Panc1 (cell line): Measurements from ENCODE around the gene CTR9.

Source experiments
- CTCF ChIP-seq: fragments of 450-650 bp; IDR thresholded peaks from 2 replicates; pipeline ENCODE4 v1.5.1; 2017; ENCODE audit warnings: mild to moderate bottlenecking
- POLR2AphosphoS5 ChIP-seq: IDR thresholded peaks from 2 replicates; pipeline ENCODE4 v1.6.1; 2012; ENCODE audit warnings: mild to moderate bottlenecking, low read depth, low read length, moderate library complexity

DNA sequence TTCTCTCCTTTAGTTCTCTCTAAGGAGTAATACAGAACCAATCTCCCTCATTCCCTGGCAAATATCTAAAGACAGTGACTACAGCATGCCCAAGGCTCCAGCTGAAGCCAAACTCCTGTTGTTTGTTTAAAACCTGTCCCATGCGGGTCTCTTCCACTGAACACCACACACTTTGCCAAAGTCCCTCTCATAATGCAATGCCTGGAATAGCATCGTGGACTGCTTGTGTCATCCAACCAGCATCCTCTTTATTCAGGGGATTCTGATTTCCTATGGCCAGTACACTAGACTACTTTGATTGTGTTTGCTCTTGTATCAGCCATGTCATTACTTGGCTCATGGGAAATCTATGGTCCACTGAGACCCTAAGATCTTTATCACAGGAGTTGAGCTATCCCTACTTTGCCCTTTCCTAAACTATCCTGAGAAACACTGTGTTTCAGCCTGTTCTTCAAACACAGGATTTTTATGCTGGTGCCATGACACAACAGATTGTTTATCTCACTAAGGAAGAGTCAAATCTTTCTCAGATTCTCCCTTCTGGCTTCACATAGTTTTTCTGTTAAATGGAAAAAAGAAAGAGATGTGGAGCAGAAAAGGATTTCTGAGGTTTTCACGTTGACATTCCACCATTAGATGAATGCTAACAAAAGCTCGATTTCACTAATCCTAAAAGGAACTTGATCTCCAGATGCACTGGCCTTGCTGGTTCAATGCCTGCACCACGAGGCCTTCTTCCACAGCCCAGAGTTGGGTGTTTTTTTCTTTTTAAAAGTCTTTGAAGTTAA is 41.6 kb upstream of the CTR9 start:
- TF ChIP-seq CTCF (no peak), POLR2AphosphoS5 (no peak)
